ENCODE results near the gene CNN2. TPM values are rescaled to one million over a fixed set of nuclear protein-coding genes. Genes with fewer than 3 reads are reported as not detected.

CNN2 gene
- total and polyA plus RNA-seq, 2 of the 8 experiments (the other 6 are each of a cell fraction or from before 2014, with no cell fraction given): 189 to 551 TPM

DNA sequence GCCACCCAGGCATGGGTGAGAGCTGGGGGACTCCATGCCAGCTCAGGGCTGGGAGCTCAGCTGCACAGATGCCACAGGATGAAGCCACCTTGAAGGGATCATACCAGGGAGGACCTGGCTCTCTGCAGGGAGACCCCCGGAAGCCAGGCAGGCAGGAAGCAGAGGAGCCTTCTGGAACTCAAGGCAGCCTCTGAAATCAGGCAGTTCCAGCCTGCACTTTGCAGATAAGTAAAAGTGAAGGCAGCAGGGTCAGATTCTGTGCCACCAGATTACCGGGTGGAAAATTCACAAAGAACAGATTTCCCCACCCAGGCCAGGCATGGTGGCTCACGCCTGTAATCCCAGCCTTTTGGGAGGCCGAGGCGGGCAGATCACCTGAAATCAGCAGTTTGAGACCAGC, 8.0 kb upstream of the CNN2 start:
- H3K27me3 ChIP-seq (replicated peaks in 1 of 4; ENCODE audit: control insufficient read depth in 3 of 4, extremely low read depth in 1 of 4, insufficient read depth in 3 of 4, low read length in 3 of 4): no peaks in the 10 kb centered on the region
- no peak overlapping the region for H2BK20ac ChIP-seq (ENCODE audit: low read length)
- POLR2A ChIA-PET (ENCODE audit: partially characterized antibody): interaction anchor here (0.6 to 6.4 kb wide), 5 partner anchors 11 to 203 kb away, joined by 3 to 125 read pairs (median 6); partner anchors contain the start of genes ABCA7 and CNN2
- no peak overlapping the region for H2AFZ ChIP-seq (ENCODE audit: low read length)
- no peak overlapping the region for H3K4ac ChIP-seq (replicated peaks; ENCODE audit: insufficient read length, low read depth, low read length)
- H4K20me1 ChIP-seq (replicated peaks in 1 of 2; ENCODE audit: control insufficient read depth in 1 of 2, insufficient read depth in 2 of 2, low read length in 2 of 2): peaks cover 38 to 49% of the 10 kb centered on the region in 2 experiments
- H3K14ac ChIP-seq (ENCODE audit: insufficient read length): no peak overlapping the region
- no peak overlapping the region for H3K23ac ChIP-seq (ENCODE audit: insufficient read length)
- H3K23me2 ChIP-seq (ENCODE audit: low read depth, low read length): peaks cover 9% of the 10 kb centered on the region
- H3K4me2 ChIP-seq (ENCODE audit: insufficient read depth in 1 of 2, low read depth in 2 of 2, low read length in 2 of 2): no peak overlapping the region
- peaks cover 36 to 74% of the 10 kb centered on the region in 2 experiments for H3K79me2 ChIP-seq (ENCODE audit: control insufficient read depth in 1 of 2, insufficient read depth in 2 of 2, low read length in 2 of 2)
- CTCF ChIA-PET (ENCODE audit: partially characterized antibody): interaction anchor here (0.5 to 1.9 kb wide), 3 partner anchors 11 to 946 kb away, joined by 3 to 8 read pairs (median 7); no protein-coding TSS in a partner anchor
- no peak for TF ChIP-seq RFX5 (IDR thresholded peaks at IDR 0.05; ENCODE audit: borderline replicate concordance, low read depth, low read length)
- TF ChIP-seq POU5F1 (IDR thresholded peaks at IDR 0.05; ENCODE audit: low read depth, low read length): no peak
- TF ChIP-seq MAFK (IDR thresholded peaks at IDR 0.05; ENCODE audit: low read depth, low read length): no peak
- no peak for TF ChIP-seq TEAD4 (IDR thresholded peaks at IDR 0.05; ENCODE audit: low read depth, low read length)
- no peak for TF ChIP-seq KDM1A (IDR thresholded peaks at IDR 0.05; ENCODE audit: borderline replicate concordance, low read length)
- no peak overlapping the region for H3K56ac ChIP-seq (replicated peaks; ENCODE audit: insufficient read length, low read depth, low read length)
- no peak overlapping the region for H4K5ac ChIP-seq (ENCODE audit: insufficient read length, low read depth, low read length)
- no peak overlapping the region for H2AK5ac ChIP-seq (ENCODE audit: low read depth, low read length)
- WGBS, 2 experiments (ENCODE audit: extremely low coverage in 1 of 2, insufficient coverage in 1 of 2, insufficient read length in 1 of 2, insufficient replicate concordance in 2 of 2, low coverage in 1 of 2, low lambda C conversion rate in 2 of 2, missing lambda C conversion rate in 1 of 2): 95% methylated on average over 5 of the region's 5 CpGs; no CpG with 5 or more reads in 1 of the 2 experiments
- peaks cover 24% of the 10 kb centered on the region for H3K79me1 ChIP-seq (ENCODE audit: low read depth, low read length)
- no peak overlapping the region for H3K18ac ChIP-seq (ENCODE audit: extremely low read depth, low read length)
- H3K4me1 ChIP-seq (replicated peaks in 1 of 4; ENCODE audit: control insufficient read depth in 3 of 4, insufficient read depth in 4 of 4, low read length in 3 of 4): peaks cover 0 to 37% (median 25%) of the 10 kb centered on the region in 4 experiments; a peak in 5 of 7 replicates
- H4K8ac ChIP-seq (ENCODE audit: extremely low read depth, insufficient read depth, low read length): no peak overlapping the region
- no peak overlapping the region for H2BK120ac ChIP-seq (replicated peaks; ENCODE audit: low read depth, low read length)
- no peak overlapping the region for H3K4me3 ChIP-seq (ENCODE audit: extremely low read depth in 1 of 4, insufficient read depth in 2 of 4, low read depth in 3 of 4, low read length in 4 of 4)
- DNase-seq (ENCODE audit: low read depth in 1 of 2, low spot score in 2 of 2) (no peak), FAIRE-seq (no peak)
- H3K36me3 ChIP-seq (ENCODE audit: control insufficient read depth in 2 of 4, insufficient read depth in 4 of 4, low read length in 3 of 4): peaks cover 0 to 10% (median under 1%) of the 10 kb centered on the region in 4 experiments; a peak in 1 of 8 replicates
- no peak overlapping the region for H2BK12ac ChIP-seq (ENCODE audit: low read depth, low read length)
- no peak overlapping the region for H4K91ac ChIP-seq (replicated peaks; ENCODE audit: insufficient read length, low read length)
- no peak overlapping the region for H3K9ac ChIP-seq (replicated peaks in 1 of 4; ENCODE audit: extremely low read depth in 1 of 4, low read depth in 3 of 4, low read length in 3 of 4)
- no peak overlapping the region for H3K27ac ChIP-seq (ENCODE audit: low read depth, low read length)
- H2BK15ac ChIP-seq (ENCODE audit: low read length): no peak overlapping the region
- no peaks in the 10 kb centered on the region for H3K9me3 ChIP-seq (ENCODE audit: insufficient read depth in 2 of 2, low read depth in 1 of 2, low read length in 1 of 2)
- H2BK5ac ChIP-seq (ENCODE audit: low read depth, low read length): no peak overlapping the region

Measured in H1 (cell line).